Ishikawa (cell line): Measurements from ENCODE around the gene UBL7.

Experiments used
- CEBPB ChIP-seq: IDR thresholded peaks from 2 replicates; pipeline ENCODE4 v1.6.1; 2012
- EGR1 ChIP-seq: IDR thresholded peaks from 2 replicates; pipeline ENCODE4 v1.6.1; 2012
- EP300 ChIP-seq: IDR thresholded peaks from 2 replicates; pipeline ENCODE4 v1.6.1; 2012; ENCODE audit warnings: borderline replicate concordance
- NFIC ChIP-seq: IDR thresholded peaks from 2 replicates; pipeline ENCODE4 v1.6.1; 2012
- RAD21 ChIP-seq: IDR thresholded peaks from 2 replicates; pipeline ENCODE4 v1.6.1; 2012; ENCODE audit warnings: low read depth
- TCF12 ChIP-seq: IDR thresholded peaks from 2 replicates; pipeline ENCODE4 v1.6.1; 2012; ENCODE audit warnings: low read depth
- TEAD4 ChIP-seq: IDR thresholded peaks from 2 replicates; pipeline ENCODE4 v1.6.1; 2012
- ZBTB7A ChIP-seq: IDR thresholded peaks from 2 replicates; pipeline ENCODE4 v1.6.1; 2012; ENCODE audit warnings: low read depth
- TF ChIP-seq, protein P1 (sequence below): IDR thresholded peaks from 2 replicates; pipeline ENCODE4 v1.6.1; 2012
- TF ChIP-seq, protein P2 (sequence below): IDR thresholded peaks from 2 replicates; pipeline ENCODE4 v1.6.1; 2012
- TF ChIP-seq, protein P3 (sequence below): IDR thresholded peaks from 2 replicates; pipeline ENCODE4 v1.6.1; 2012; ENCODE audit warnings: low read depth, mild to moderate bottlenecking

DNA sequence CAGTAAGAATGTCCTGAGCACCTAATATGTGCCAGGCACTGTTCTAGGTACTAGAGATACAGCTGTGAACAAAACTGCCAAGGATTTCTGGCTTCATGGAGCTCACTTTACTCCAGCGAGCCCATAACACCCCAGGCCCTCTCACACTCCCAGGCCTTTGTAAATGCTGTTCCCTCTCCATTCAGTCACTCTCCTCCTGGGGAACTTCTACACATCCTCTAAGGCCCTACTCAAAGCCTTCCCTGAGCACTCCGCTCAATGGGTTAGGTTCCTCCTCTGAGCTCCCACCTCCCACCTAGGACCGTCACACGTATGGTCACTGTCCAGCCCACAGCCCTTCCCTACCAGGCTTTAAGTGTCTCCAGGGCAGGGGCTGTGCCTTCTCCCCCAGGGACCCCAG is 54.4 kb downstream of the UBL7 start:
- TF ChIP-seq, protein P1, sequence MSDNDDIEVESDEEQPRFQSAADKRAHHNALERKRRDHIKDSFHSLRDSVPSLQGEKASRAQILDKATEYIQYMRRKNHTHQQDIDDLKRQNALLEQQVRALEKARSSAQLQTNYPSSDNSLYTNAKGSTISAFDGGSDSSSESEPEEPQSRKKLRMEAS: no peak
- TF ChIP-seq CEBPB (no peak), EP300 (no peak), EGR1 (no peak), TCF12 (no peak), NFIC (no peak), TEAD4 (no peak), ZBTB7A (no peak), RAD21 (no peak)
- TF ChIP-seq, protein P2, sequence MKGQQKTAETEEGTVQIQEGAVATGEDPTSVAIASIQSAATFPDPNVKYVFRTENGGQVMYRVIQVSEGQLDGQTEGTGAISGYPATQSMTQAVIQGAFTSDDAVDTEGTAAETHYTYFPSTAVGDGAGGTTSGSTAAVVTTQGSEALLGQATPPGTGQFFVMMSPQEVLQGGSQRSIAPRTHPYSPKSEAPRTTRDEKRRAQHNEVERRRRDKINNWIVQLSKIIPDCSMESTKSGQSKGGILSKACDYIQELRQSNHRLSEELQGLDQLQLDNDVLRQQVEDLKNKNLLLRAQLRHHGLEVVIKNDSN: no peak
- TF ChIP-seq, protein P3, sequence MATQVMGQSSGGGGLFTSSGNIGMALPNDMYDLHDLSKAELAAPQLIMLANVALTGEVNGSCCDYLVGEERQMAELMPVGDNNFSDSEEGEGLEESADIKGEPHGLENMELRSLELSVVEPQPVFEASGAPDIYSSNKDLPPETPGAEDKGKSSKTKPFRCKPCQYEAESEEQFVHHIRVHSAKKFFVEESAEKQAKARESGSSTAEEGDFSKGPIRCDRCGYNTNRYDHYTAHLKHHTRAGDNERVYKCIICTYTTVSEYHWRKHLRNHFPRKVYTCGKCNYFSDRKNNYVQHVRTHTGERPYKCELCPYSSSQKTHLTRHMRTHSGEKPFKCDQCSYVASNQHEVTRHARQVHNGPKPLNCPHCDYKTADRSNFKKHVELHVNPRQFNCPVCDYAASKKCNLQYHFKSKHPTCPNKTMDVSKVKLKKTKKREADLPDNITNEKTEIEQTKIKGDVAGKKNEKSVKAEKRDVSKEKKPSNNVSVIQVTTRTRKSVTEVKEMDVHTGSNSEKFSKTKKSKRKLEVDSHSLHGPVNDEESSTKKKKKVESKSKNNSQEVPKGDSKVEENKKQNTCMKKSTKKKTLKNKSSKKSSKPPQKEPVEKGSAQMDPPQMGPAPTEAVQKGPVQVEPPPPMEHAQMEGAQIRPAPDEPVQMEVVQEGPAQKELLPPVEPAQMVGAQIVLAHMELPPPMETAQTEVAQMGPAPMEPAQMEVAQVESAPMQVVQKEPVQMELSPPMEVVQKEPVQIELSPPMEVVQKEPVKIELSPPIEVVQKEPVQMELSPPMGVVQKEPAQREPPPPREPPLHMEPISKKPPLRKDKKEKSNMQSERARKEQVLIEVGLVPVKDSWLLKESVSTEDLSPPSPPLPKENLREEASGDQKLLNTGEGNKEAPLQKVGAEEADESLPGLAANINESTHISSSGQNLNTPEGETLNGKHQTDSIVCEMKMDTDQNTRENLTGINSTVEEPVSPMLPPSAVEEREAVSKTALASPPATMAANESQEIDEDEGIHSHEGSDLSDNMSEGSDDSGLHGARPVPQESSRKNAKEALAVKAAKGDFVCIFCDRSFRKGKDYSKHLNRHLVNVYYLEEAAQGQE: no peak
